ENCODE measurements around the gene UNC5A. TPM values are rescaled to one million over a fixed set of nuclear protein-coding genes. Genes with fewer than 3 reads are reported as not detected.

UNC5A gene
- total RNA-seq, 1 experiment from 2014 or later = 20.2 TPM

- H3K36me3 Mint-ChIP-seq (ENCODE audit: insufficient read depth, unreplicated experiment) = peaks cover 5% of the 10 kb centered on the region
- peaks cover 17% of the 10 kb centered on the region for H3K4me1 Mint-ChIP-seq (ENCODE audit: low read depth, unreplicated experiment)
- H3K27ac Mint-ChIP-seq (ENCODE audit: unreplicated experiment) = no peak overlapping the region
- H3K4me3 Mint-ChIP-seq (ENCODE audit: low read depth, unreplicated experiment) = no peak overlapping the region
- no peak for DNase-seq
- TF ChIP-seq CTCF (IDR thresholded peaks at IDR 0.05; ENCODE audit: unreplicated experiment) = no peak
- BruUV-seq (replicated peaks) = no TSS peak
- H3K27me3 Mint-ChIP-seq (ENCODE audit: unreplicated experiment) = peaks cover 93% of the 10 kb centered on the region
- H3K9me3 Mint-ChIP-seq (ENCODE audit: low read depth, unreplicated experiment) = no peaks in the 10 kb centered on the region
- CTCF ChIA-PET = interaction anchor here (0.6 to 0.8 kb wide), 2 partner anchors 12 to 105 kb away, joined by 3 to 4 read pairs; no protein-coding TSS in a partner anchor
- intact Hi-C loops (cut with micrococcal nuclease; ENCODE audit: unreplicated experiment) = no loop called here
These were observed 34.1 kb upstream of the UNC5A start for GRCh38 chr5:176776141-176776865.

GRCh38 chr5:176776916-176777315 is 33.4 kb upstream of the UNC5A start:
- no peak for TF ChIP-seq CTCF (IDR thresholded peaks at IDR 0.05; ENCODE audit: unreplicated experiment)
- Mint-ChIP-seq H3K4me3 (ENCODE audit: low read depth, unreplicated experiment) (no peak overlapping the region), H3K9me3 (ENCODE audit: low read depth, unreplicated experiment) (no peaks in the 10 kb centered on the region), H3K27ac (ENCODE audit: unreplicated experiment) (no peak overlapping the region), H3K36me3 (ENCODE audit: insufficient read depth, unreplicated experiment) (peaks cover 5% of the 10 kb centered on the region), H3K27me3 (ENCODE audit: unreplicated experiment) (peaks cover 93% of the 10 kb centered on the region), H3K4me1 (ENCODE audit: low read depth, unreplicated experiment) (peaks cover 20% of the 10 kb centered on the region)
- BruUV-seq (replicated peaks) = no TSS peak
- intact Hi-C loops (cut with micrococcal nuclease; ENCODE audit: unreplicated experiment) = no loop called here
- DNase-seq = no peak
- CTCF ChIA-PET = interaction anchor here (0.6 to 0.8 kb wide), 2 partner anchors 12 to 106 kb away, joined by 3 to 4 read pairs; no protein-coding TSS in a partner anchor

GRCh38 chr5:176778921-176779465 is 31.4 kb upstream of the UNC5A start:
- CTCF ChIA-PET = interaction anchor here (0.5 kb wide), 1 partner anchor 308 kb away, joined by 3 read pairs; no protein-coding TSS in a partner anchor
- no peak overlapping the region for H3K4me3 Mint-ChIP-seq (ENCODE audit: low read depth, unreplicated experiment)
- no peak for TF ChIP-seq CTCF (IDR thresholded peaks at IDR 0.05; ENCODE audit: unreplicated experiment)
- H3K27me3 Mint-ChIP-seq (ENCODE audit: unreplicated experiment) = peaks cover 80% of the 10 kb centered on the region
- no peak overlapping the region for H3K27ac Mint-ChIP-seq (ENCODE audit: unreplicated experiment)
- H3K4me1 Mint-ChIP-seq (ENCODE audit: low read depth, unreplicated experiment) = peaks cover 20% of the 10 kb centered on the region
- intact Hi-C loops (cut with micrococcal nuclease; ENCODE audit: unreplicated experiment) = no loop called here
- BruUV-seq (replicated peaks) = no TSS peak
- H3K9me3 Mint-ChIP-seq (ENCODE audit: low read depth, unreplicated experiment) = no peaks in the 10 kb centered on the region
- no peak for DNase-seq
- H3K36me3 Mint-ChIP-seq (ENCODE audit: insufficient read depth, unreplicated experiment) = peaks cover 5% of the 10 kb centered on the region

GRCh38 chr5:176779537-176779936 is 30.8 kb upstream of the UNC5A start:
- Mint-ChIP-seq H3K27ac (ENCODE audit: unreplicated experiment) (no peak overlapping the region), H3K4me3 (ENCODE audit: low read depth, unreplicated experiment) (no peak overlapping the region), H3K4me1 (ENCODE audit: low read depth, unreplicated experiment) (peaks cover 25% of the 10 kb centered on the region), H3K36me3 (ENCODE audit: insufficient read depth, unreplicated experiment) (peaks cover 5% of the 10 kb centered on the region), H3K9me3 (ENCODE audit: low read depth, unreplicated experiment) (no peaks in the 10 kb centered on the region), H3K27me3 (ENCODE audit: unreplicated experiment) (peaks cover 75% of the 10 kb centered on the region)
- BruUV-seq (replicated peaks) = no TSS peak
- no peak for TF ChIP-seq CTCF (IDR thresholded peaks at IDR 0.05; ENCODE audit: unreplicated experiment)
- intact Hi-C loops (cut with micrococcal nuclease; ENCODE audit: unreplicated experiment) = no loop called here
- CTCF ChIA-PET = no interaction called here
- no peak for DNase-seq

Data from Calu3 (cell line).